Retinal pigment epithelial cell (primary cell): ENCODE results near the gene IQGAP1.

Experiments used
- DNase-seq: peaks from one replicate; pipeline ENCODE4 v3.0.0-alpha.2; 2010; ENCODE audit warnings: low read depth
- H3K4me3 ChIP-seq: 2 replicates; pipeline ENCODE4 v1.5.1; 2011; ENCODE audit warnings: mild to moderate bottlenecking, low read length, control low read depth, moderate library complexity
- TF ChIP-seq, protein P1 (sequence below): conservative IDR thresholded peaks from 2 replicates; pipeline ENCODE4 v1.5.1; 2011; ENCODE audit warnings: low read depth, low read length, control low read depth, inconsistent platforms

IQGAP1 gene

DNA sequence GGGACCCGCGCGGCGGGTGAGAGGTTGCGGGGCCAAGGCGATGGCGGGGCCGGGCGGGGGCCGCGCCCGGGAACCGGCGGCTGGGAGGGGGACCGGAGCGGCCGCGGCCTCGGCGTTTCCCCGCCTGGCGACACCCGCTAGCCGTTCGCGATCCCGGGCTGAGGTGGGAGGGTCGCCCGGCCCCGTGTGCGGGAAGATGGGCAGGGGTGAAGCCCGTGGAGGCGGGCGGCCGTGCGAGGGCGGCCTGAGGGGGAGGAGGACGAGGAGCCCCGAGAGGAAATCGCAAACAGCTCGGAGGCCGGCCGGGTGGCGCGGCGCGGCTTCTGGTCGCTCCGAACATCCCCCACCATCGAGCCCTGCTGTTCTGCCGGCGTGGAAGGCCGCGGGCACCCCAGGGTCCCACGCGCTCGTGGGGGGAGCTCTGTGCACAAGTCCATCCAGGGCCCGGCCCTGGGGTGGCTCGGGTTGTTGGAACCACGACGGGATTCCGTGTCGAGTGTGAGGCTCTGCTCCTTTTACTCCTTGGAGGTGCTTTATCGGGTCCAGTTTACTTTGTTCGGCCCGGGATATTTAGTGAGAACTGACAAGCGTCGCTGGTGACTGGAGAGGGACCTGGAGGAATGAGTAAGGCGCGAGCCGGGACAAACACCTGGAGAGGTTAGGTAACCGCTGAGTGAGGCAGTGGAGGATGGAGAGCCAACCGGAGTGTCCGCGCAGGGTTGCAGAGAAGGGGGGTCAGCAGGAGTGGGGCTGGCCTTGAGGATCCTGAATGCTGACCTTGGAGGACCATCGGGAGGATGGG is 142.4 kb downstream of the IQGAP1 start:
- DNase-seq: no peak
- TF ChIP-seq, protein P1, sequence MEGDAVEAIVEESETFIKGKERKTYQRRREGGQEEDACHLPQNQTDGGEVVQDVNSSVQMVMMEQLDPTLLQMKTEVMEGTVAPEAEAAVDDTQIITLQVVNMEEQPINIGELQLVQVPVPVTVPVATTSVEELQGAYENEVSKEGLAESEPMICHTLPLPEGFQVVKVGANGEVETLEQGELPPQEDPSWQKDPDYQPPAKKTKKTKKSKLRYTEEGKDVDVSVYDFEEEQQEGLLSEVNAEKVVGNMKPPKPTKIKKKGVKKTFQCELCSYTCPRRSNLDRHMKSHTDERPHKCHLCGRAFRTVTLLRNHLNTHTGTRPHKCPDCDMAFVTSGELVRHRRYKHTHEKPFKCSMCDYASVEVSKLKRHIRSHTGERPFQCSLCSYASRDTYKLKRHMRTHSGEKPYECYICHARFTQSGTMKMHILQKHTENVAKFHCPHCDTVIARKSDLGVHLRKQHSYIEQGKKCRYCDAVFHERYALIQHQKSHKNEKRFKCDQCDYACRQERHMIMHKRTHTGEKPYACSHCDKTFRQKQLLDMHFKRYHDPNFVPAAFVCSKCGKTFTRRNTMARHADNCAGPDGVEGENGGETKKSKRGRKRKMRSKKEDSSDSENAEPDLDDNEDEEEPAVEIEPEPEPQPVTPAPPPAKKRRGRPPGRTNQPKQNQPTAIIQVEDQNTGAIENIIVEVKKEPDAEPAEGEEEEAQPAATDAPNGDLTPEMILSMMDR: no peak
- peak overlapping the region; percentile 73 for H3K4me3 ChIP-seq

DNA sequence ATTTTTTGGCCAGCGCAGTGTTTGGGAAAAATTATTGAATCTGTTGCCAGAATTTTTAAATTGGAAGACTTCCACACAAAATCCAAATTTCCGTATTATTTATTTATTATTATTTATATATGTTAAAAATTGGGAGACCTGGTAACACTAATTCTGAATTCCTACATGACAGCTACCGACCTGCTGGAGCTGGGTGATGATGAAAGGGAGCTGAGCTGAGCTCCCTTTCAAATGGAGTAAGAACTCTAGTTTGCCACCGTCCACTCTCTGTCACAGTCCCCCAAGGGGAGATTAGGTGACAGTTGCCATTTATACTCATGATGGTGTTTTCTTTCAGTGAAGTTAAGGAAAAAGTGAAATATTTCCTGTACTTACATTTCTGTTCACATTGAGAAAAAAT is 143.1 kb downstream of the IQGAP1 start:
- TF ChIP-seq, protein P1: no peak
- DNase-seq: no peak
- peak overlapping the region; percentile 73 for H3K4me3 ChIP-seq

DNA sequence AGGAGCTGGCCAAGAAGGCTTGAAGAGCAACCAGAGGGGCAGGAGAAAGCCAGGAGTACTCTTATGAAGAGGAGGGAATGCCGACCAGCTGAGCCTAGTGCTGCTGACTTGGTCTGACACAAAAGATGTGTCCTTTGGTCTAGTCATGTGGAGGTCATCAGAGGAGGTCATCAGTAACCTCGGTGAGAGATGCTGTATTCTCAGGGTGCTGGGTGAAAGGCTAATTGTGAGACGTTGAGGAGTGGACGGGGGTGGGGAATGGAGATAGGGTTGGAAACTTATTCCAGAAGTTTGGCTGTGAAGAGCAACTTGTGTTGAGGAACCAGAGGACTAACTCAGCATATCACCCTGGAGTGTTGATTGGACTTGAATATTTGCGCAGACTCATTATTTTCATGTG is 147.2 kb downstream of the IQGAP1 start:
- DNase-seq: no peak
- no peak overlapping the region for H3K4me3 ChIP-seq
- TF ChIP-seq, protein P1: no peak

DNA sequence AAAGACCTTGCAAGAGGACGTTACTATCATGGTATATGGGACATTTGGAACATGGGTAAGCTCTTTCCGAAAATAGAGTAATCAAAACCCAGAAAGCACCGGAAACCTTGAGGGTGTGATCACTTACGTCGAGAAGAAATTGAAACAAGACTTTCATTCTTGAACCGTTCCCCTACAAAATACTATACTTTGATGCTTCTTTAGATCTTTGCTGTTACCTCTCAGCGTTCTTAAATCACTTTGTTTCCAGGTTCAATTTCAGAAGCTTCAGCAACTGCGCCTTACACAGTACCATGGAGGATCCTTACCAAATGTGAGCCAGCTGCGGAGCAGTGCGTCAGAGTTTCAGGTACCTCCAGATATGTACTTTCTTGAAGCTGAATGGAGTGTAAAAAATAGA is 151.7 kb downstream of the IQGAP1 start:
- DNase-seq: no peak
- H3K4me3 ChIP-seq: no peak overlapping the region
- TF ChIP-seq, protein P1: no peak

DNA sequence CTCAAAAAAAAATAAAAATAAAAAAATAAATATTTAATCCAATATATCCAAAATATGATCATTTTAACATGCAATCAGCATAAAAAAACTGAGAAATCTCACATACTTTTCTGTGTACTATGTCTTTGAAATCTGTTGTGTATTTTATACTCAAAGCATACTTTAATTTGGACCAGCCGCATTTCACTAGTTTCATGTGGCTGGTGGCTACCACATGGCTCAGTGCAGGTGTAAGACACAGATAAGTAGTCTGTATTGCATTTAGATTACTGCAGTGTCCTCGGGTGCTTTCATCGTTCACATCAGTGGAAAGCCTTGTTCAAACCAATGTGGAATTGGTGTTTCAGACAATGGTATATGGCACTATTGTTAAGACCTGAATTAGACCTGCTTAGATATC is 152.7 kb downstream of the IQGAP1 start:
- TF ChIP-seq, protein P1: no peak
- DNase-seq: no peak
- no peak overlapping the region for H3K4me3 ChIP-seq

DNA sequence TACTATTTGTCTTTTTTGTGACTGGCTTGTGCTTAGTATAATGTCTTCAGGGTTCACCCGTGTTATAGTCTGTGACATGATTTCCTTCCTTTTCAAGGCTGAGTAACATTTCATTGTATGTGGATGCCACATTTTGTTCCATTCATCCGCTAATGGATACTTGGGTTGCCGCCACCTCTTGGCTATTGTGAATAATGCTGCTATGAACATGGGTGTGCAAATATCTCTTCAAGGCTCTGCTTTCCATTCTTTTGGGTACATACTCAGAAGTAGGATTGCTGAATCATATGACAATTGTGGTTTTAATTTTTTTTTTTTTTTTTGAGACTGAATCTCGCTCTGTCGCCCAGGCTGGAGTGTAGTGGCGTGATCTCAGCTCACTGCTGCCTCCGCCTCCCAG is 157.1 kb downstream of the IQGAP1 start:
- TF ChIP-seq, protein P1: no peak
- no peak overlapping the region for H3K4me3 ChIP-seq
- no peak for DNase-seq

DNA sequence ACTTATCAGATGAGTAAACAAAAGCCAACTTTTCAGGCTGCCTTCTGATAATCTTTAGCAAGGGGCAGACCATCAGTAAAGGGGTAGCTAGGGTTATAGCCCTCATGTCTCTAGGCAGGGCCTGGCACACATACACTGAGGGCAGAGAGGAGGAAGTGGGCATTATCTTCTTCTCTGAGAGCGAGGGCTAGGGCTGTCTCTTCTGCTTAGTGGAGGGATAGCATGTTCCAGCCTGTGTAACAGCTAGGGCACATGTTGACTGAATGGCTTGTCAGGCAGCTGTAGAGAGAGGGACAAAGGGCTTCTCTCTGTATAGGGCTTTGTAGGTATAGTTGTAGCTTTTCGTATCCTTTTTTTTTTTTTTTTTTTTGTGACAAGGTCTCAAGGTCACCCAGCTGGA is 159.5 kb downstream of the IQGAP1 start:
- DNase-seq: no peak
- TF ChIP-seq, protein P1: no peak
- no peak overlapping the region for H3K4me3 ChIP-seq
